AG10803 (cell line): ENCODE results near the gene SYTL4.

Experiments used
- DNase-seq: peaks from one replicate; pipeline ENCODE4 v3.0.0; 2010; ENCODE audit warnings: low read depth
- H3K4me3 ChIP-seq: 2 replicates; pipeline ENCODE4 v1.5.1; 2011; ENCODE audit warnings: mild to moderate bottlenecking, low read length, control low read depth
- CTCF ChIP-seq: conservative IDR thresholded peaks from 2 replicates; pipeline ENCODE4 v1.5.1; 2011; ENCODE audit warnings: mild to moderate bottlenecking, low read length, control low read depth, inconsistent platforms

Gene SYTL4

GRCh38 chrX:100717363-100717762 lies 14.6 kb downstream of the SYTL4 start:
- no peak for TF ChIP-seq CTCF
- no peak overlapping the region for H3K4me3 ChIP-seq
- DNase-seq, result no peak

- H3K4me3 ChIP-seq, result no peak overlapping the region
Observed at GRCh38 chrX:100710816-100711215, 21.1 kb downstream of the SYTL4 start.

DNA sequence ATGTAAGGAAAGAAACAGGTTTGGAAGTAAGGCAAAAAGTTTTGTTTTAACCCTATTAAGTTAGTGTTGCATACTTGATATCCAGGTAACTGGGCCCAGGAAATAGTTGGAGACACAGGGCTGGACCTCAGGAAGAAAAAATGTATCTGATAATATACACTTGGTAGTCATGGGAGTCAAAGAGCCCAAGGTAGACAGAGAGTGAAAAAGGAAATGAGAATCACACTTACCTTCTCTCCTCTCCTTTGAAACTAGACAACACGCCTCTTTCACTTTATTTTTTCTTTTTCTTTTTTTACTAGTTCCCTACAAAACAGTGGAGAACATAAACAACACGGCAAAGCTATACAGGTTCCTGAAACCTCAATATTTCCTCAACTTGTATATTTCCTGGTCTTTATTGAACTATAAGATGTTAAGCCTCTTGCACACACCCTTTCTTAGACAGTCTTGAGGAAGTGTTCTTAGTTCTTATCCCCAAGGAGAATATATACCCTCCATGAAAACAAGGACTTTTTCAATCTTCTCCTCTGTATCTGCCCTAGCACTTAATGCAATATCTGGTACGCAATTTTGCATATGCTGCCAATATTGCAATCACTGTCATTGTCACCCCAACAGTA lies 27.2 kb downstream of the SYTL4 start:
- no peak overlapping the region for H3K4me3 ChIP-seq
- no peak for TF ChIP-seq CTCF
- DNase-seq, result no peak

More at GRCh38 chrX:100710816-100711215, 21.1 kb downstream of the SYTL4 start:
- TF ChIP-seq CTCF, result no peak
- no peak for DNase-seq

GRCh38 chrX:100700809-100701208 lies 31.1 kb downstream of the SYTL4 start:
- TF ChIP-seq CTCF, result no peak
- H3K4me3 ChIP-seq, result no peak overlapping the region
- DNase-seq, result no peak

GRCh38 chrX:100698551-100698950 lies 33.4 kb downstream of the SYTL4 start:
- DNase-seq, result no peak
- H3K4me3 ChIP-seq, result no peak overlapping the region
- TF ChIP-seq CTCF, result no peak

GRCh38 chrX:100696699-100697351 lies 35.1 kb downstream of the SYTL4 start:
- no peak for TF ChIP-seq CTCF
- no peak for DNase-seq
- H3K4me3 ChIP-seq, result no peak overlapping the region

DNA sequence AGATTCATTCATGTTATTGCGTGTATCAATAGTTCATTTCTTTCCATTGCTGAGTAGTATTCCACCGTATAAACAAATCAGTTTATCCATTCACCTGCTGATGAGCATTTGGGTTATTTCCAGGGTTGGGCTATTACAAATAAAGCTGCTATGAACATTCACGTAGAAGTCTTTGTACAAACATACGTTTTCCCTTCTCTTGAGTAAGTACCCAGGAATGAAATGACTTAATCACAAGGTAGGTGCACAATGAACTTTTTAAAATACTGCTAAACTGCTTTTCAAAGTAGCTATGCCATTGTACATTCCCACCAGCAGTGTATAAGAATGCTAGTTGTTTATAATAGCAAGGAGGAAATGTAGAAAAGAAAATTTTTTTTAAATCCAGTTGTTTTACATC lies 35.9 kb downstream of the SYTL4 start:
- H3K4me3 ChIP-seq, result no peak overlapping the region
- TF ChIP-seq CTCF, result no peak
- DNase-seq, result no peak
